ENCODE measurements around the gene SSBP2.
"Not testable (repeated sequence)": the region's sequence is repeated elsewhere in the genome, so short reads cannot be mapped to it uniquely, and the experiment has no call there.

The SSBP2 gene

GRCh38 chr5:81694726-81695125, 56.2 kb downstream of the SSBP2 start:
- no peak overlapping the region for H3K4me3 ChIP-seq (ENCODE audit: low read length)
- H3K36me3 ChIP-seq (ENCODE audit: control insufficient read depth, insufficient read depth, low read length) = no peaks in the 10 kb centered on the region
- no peaks in the 10 kb centered on the region for H3K27me3 ChIP-seq (ENCODE audit: control insufficient read depth, insufficient read depth, low read length)
- H3K9me3 ChIP-seq (ENCODE audit: control insufficient read depth, low read length) = no peaks in the 10 kb centered on the region
- no peaks in the 10 kb centered on the region for H3K4me1 ChIP-seq (ENCODE audit: control insufficient read depth, insufficient read depth, low read length)
- no peak overlapping the region for H3K9ac ChIP-seq (ENCODE audit: low read length)

DNA sequence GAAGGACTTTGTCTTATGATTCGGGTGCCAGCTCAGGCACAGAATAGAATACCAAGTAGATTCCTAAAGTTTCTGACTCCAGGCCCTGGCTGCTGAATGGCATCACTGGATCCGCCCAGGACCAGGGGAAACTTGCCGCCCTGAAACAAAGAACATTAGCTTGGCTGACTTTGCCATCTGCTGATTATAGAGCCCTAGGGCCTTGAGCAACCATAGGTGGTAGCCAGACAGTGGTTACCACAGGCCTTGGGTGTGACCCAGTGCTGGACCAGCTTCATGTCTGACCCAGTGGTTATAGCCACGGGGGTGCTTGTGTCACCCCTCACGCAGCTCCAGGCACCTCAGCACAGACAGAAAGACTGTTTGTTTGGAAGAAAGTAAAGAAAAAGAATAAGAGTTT, 62.7 kb downstream of the SSBP2 start:
- no peaks in the 10 kb centered on the region for H3K4me1 ChIP-seq (ENCODE audit: control insufficient read depth, insufficient read depth, low read length)
- no peak overlapping the region for H3K4me3 ChIP-seq (ENCODE audit: low read length)
- H3K36me3 ChIP-seq (ENCODE audit: control insufficient read depth, insufficient read depth, low read length) = no peaks in the 10 kb centered on the region
- no peaks in the 10 kb centered on the region for H3K9me3 ChIP-seq (ENCODE audit: control insufficient read depth, low read length)
- H3K9ac ChIP-seq (ENCODE audit: low read length) = no peak overlapping the region
- no peaks in the 10 kb centered on the region for H3K27me3 ChIP-seq (ENCODE audit: control insufficient read depth, insufficient read depth, low read length)

DNA sequence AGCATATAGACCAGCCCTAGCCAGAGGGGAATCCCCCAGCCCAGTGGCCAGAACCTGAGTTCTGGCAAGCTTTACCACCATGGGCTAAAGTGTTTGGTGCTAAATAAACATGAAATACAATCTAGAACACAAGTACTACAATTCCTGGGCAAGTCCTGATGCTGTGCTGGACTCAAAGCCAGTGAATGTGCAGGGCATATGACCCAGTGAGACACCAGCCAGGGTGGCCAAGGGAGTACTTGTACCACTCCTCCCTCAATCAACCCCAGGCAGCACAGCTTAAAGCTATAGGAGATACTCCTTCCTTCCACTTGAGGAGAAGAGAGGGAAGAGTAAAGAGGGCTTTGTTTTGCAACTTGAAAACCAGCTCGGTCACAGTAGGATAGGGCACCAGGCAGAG, 63.6 kb downstream of the SSBP2 start:
- no peak overlapping the region for H3K9ac ChIP-seq (ENCODE audit: low read length)
- no peak overlapping the region for H3K4me3 ChIP-seq (ENCODE audit: low read length)
- H3K4me1 ChIP-seq (ENCODE audit: control insufficient read depth, insufficient read depth, low read length) = no peaks in the 10 kb centered on the region
- no peaks in the 10 kb centered on the region for H3K9me3 ChIP-seq (ENCODE audit: control insufficient read depth, low read length)
- H3K27me3 ChIP-seq (ENCODE audit: control insufficient read depth, insufficient read depth, low read length) = no peaks in the 10 kb centered on the region
- no peaks in the 10 kb centered on the region for H3K36me3 ChIP-seq (ENCODE audit: control insufficient read depth, insufficient read depth, low read length)

DNA sequence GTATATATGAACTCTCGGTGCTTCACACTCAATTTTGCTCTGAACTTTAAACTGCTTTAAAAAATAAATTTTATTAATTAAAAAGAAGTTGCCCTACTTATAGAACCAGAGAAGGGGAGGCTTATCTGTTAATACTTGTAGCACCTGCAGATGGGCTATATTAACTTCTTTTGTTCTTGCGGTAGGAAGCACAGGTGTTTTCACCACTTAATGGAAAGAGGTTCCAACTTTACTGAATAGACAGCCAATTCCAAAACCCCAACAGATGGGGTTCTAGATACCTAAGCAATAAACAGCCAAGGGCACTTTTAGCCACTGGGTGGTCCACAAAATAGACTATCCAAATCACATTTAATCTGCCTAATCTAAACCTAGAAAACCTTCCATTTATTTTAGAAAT, 65.4 kb downstream of the SSBP2 start:
- H3K9me3 ChIP-seq (ENCODE audit: control insufficient read depth, low read length) = no peaks in the 10 kb centered on the region

GRCh38 chr5:81679885-81680284, 71.0 kb downstream of the SSBP2 start:
- Histone ChIP-seq H3K9me3 (ENCODE audit: control insufficient read depth, low read length) (no peaks in the 10 kb centered on the region), H3K36me3 (ENCODE audit: control insufficient read depth, insufficient read depth, low read length) (no peaks in the 10 kb centered on the region), H3K4me3 (ENCODE audit: low read length) (no peak overlapping the region), H3K9ac (ENCODE audit: low read length) (no peak overlapping the region), H3K4me1 (ENCODE audit: control insufficient read depth, insufficient read depth, low read length) (no peaks in the 10 kb centered on the region), H3K27me3 (ENCODE audit: control insufficient read depth, insufficient read depth, low read length) (no peaks in the 10 kb centered on the region)

More for the DNA sequence above, 65.4 kb downstream of the SSBP2 start:
- Histone ChIP-seq H3K36me3 (ENCODE audit: control insufficient read depth, insufficient read depth, low read length) (no peaks in the 10 kb centered on the region), H3K4me3 (ENCODE audit: low read length) (no peak overlapping the region), H3K9ac (ENCODE audit: low read length) (no peak overlapping the region), H3K27me3 (ENCODE audit: control insufficient read depth, insufficient read depth, low read length) (no peaks in the 10 kb centered on the region), H3K4me1 (ENCODE audit: control insufficient read depth, insufficient read depth, low read length) (no peaks in the 10 kb centered on the region)

DNA sequence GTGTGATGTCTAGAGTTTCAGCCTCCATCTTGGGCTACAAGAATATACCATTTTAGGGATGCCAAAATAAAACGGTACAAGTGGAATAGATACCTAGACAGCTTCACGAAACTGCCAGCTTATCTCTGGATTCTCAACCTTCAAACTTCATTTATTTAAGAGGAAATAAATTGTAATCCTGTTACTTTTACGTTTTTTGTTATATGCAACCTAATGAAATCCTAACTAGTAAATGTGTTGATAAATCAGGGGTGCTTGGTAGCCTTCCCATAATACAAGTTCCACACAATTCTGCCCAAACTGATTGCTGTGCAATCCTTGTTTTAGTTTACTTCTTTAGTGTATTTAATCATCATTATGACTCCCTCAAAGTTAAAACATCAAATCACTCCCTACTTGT, 75.5 kb downstream of the SSBP2 start:
- no peak overlapping the region for H3K9ac ChIP-seq (ENCODE audit: low read length)
- H3K36me3 ChIP-seq (ENCODE audit: control insufficient read depth, insufficient read depth, low read length) = no peaks in the 10 kb centered on the region
- H3K4me3 ChIP-seq (ENCODE audit: low read length) = no peak overlapping the region

GRCh38 chr5:81665795-81666194, 85.1 kb downstream of the SSBP2 start:
- H3K9me3 ChIP-seq (ENCODE audit: control insufficient read depth, low read length) = no peaks in the 10 kb centered on the region
- H3K4me3 ChIP-seq (ENCODE audit: low read length) = no peak overlapping the region
- H3K27me3 ChIP-seq (ENCODE audit: control insufficient read depth, insufficient read depth, low read length) = no peaks in the 10 kb centered on the region
- no peaks in the 10 kb centered on the region for H3K36me3 ChIP-seq (ENCODE audit: control insufficient read depth, insufficient read depth, low read length)
- no peak overlapping the region for H3K9ac ChIP-seq (ENCODE audit: low read length)
- no peaks in the 10 kb centered on the region for H3K4me1 ChIP-seq (ENCODE audit: control insufficient read depth, insufficient read depth, low read length)

More for the DNA sequence above, 75.5 kb downstream of the SSBP2 start:
- no peaks in the 10 kb centered on the region for H3K27me3 ChIP-seq (ENCODE audit: control insufficient read depth, insufficient read depth, low read length)
- H3K4me1 ChIP-seq (ENCODE audit: control insufficient read depth, insufficient read depth, low read length) = no peaks in the 10 kb centered on the region
- no peaks in the 10 kb centered on the region for H3K9me3 ChIP-seq (ENCODE audit: control insufficient read depth, low read length)

DNA sequence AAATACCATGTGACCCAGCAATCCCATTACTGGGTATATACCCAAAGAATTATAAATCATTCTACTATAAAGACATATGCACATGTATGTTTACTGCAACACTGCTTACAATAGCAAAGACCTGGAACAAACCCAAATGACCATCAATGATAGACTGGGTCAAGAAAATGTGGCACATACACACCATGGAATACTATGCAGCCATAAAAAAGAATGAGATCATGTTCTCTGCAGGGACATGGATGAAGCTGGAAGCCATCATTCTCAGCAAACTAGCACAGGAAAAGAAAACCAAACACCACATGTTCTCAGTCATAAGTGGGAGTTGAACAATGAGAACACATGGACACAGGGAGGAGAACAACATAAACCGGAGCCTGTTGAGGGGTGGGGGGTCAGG, 90.3 kb downstream of the SSBP2 start:
- H3K4me3 ChIP-seq (ENCODE audit: low read length); H3K9ac ChIP-seq (ENCODE audit: low read length); H3K4me1 ChIP-seq (ENCODE audit: control insufficient read depth, insufficient read depth, low read length); H3K36me3 ChIP-seq (ENCODE audit: control insufficient read depth, insufficient read depth, low read length); H3K27me3 ChIP-seq (ENCODE audit: control insufficient read depth, insufficient read depth, low read length); H3K9me3 ChIP-seq (ENCODE audit: control insufficient read depth, low read length): not testable (repeated sequence)

- H3K9ac ChIP-seq (ENCODE audit: low read length) = no peak overlapping the region
- H3K4me3 ChIP-seq (ENCODE audit: low read length) = no peak overlapping the region
- H3K27me3 ChIP-seq (ENCODE audit: control insufficient read depth, insufficient read depth, low read length) = no peaks in the 10 kb centered on the region
- no peaks in the 10 kb centered on the region for H3K4me1 ChIP-seq (ENCODE audit: control insufficient read depth, insufficient read depth, low read length)
- H3K9me3 ChIP-seq (ENCODE audit: control insufficient read depth, low read length) = no peaks in the 10 kb centered on the region
- H3K36me3 ChIP-seq (ENCODE audit: control insufficient read depth, insufficient read depth, low read length) = no peaks in the 10 kb centered on the region
Observed at GRCh38 chr5:81657386-81657785, 93.5 kb downstream of the SSBP2 start.

- Histone ChIP-seq H3K4me1 (ENCODE audit: control insufficient read depth, insufficient read depth, low read length) (no peaks in the 10 kb centered on the region), H3K27me3 (ENCODE audit: control insufficient read depth, insufficient read depth, low read length) (no peaks in the 10 kb centered on the region), H3K36me3 (ENCODE audit: control insufficient read depth, insufficient read depth, low read length) (no peaks in the 10 kb centered on the region), H3K9me3 (ENCODE audit: control insufficient read depth, low read length) (no peaks in the 10 kb centered on the region), H3K4me3 (ENCODE audit: low read length) (no peak overlapping the region), H3K9ac (ENCODE audit: low read length) (no peak overlapping the region)
Observed at GRCh38 chr5:81656783-81657182, 94.1 kb downstream of the SSBP2 start.

- H3K36me3 ChIP-seq (ENCODE audit: control insufficient read depth, insufficient read depth, low read length) = no peaks in the 10 kb centered on the region
- H3K27me3 ChIP-seq (ENCODE audit: control insufficient read depth, insufficient read depth, low read length) = no peaks in the 10 kb centered on the region
- no peaks in the 10 kb centered on the region for H3K9me3 ChIP-seq (ENCODE audit: control insufficient read depth, low read length)
- no peak overlapping the region for H3K4me3 ChIP-seq (ENCODE audit: low read length)
- H3K9ac ChIP-seq (ENCODE audit: low read length) = no peak overlapping the region
- H3K4me1 ChIP-seq (ENCODE audit: control insufficient read depth, insufficient read depth, low read length) = no peaks in the 10 kb centered on the region
Observed at GRCh38 chr5:81650987-81651386, 99.9 kb downstream of the SSBP2 start.

GRCh38 chr5:81646469-81646995, 104.4 kb downstream of the SSBP2 start:
- no peak overlapping the region for H3K9ac ChIP-seq (ENCODE audit: low read length)
- H3K4me1 ChIP-seq (ENCODE audit: control insufficient read depth, insufficient read depth, low read length) = no peaks in the 10 kb centered on the region

DNA sequence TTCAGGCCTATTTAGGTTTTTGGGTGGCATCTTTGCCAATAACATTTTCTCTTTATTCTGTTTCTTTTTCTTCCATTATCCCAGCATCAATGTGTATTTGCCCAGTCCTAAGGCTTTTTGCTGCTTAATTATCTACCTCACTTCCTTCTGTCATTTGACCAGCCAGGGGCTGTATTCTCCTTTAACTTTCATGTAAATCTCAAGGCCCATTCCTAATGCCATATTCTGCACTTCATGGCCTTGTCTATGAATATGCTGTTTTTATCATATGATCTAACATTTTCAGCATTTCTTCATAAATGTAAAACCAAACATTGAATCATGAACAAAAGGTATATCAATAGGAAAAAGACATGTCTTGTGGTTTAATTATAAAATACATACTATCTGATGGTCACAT, 108.7 kb downstream of the SSBP2 start:
- H3K27me3 ChIP-seq (ENCODE audit: control insufficient read depth, insufficient read depth, low read length) = no peaks in the 10 kb centered on the region
- H3K9ac ChIP-seq (ENCODE audit: low read length) = no peak overlapping the region
- no peak overlapping the region for H3K4me3 ChIP-seq (ENCODE audit: low read length)
- no peaks in the 10 kb centered on the region for H3K36me3 ChIP-seq (ENCODE audit: control insufficient read depth, insufficient read depth, low read length)
- H3K9me3 ChIP-seq (ENCODE audit: control insufficient read depth, low read length) = no peaks in the 10 kb centered on the region
- no peaks in the 10 kb centered on the region for H3K4me1 ChIP-seq (ENCODE audit: control insufficient read depth, insufficient read depth, low read length)

More at GRCh38 chr5:81646469-81646995, 104.4 kb downstream of the SSBP2 start:
- H3K36me3 ChIP-seq (ENCODE audit: control insufficient read depth, insufficient read depth, low read length) = no peaks in the 10 kb centered on the region
- no peaks in the 10 kb centered on the region for H3K27me3 ChIP-seq (ENCODE audit: control insufficient read depth, insufficient read depth, low read length)
- H3K4me3 ChIP-seq (ENCODE audit: low read length) = no peak overlapping the region
- no peaks in the 10 kb centered on the region for H3K9me3 ChIP-seq (ENCODE audit: control insufficient read depth, low read length)

Measured in mucosa of stomach (tissue), 1 donor.